GM21528 (cell line): ENCODE results near the gene CETP.
"Not testable (repeated sequence)": the region's sequence is repeated elsewhere in the genome, so short reads cannot be mapped to it uniquely, and the experiment has no call there.

ENCODE experiments used
- ATAC-seq: cut with Tn5 transposase; IDR thresholded peaks from one replicate; pipeline ENCODE4 v1.9.1; 2021; ENCODE audit warnings: mild to moderate bottlenecking, moderate library complexity; ENCODE audit not compliant: unreplicated experiment, low FRiP score

CETP gene

GRCh38 chr16:56933828-56934598, 27.7 kb upstream of the CETP start:
- no peak for ATAC-seq

GRCh38 chr16:56934599-56935145, 27.1 kb upstream of the CETP start:
- ATAC-seq = not testable (repeated sequence)

- ATAC-seq = no peak
Measured at GRCh38 chr16:56935201-56935600, 26.5 kb upstream of the CETP start.

GRCh38 chr16:56936491-56936890, 25.3 kb upstream of the CETP start:
- ATAC-seq = no peak

- ATAC-seq = no peak
Measured at GRCh38 chr16:56936950-56937349, 24.8 kb upstream of the CETP start.

GRCh38 chr16:56938664-56939513, 22.9 kb upstream of the CETP start:
- no peak for ATAC-seq

GRCh38 chr16:56939801-56940200, 21.9 kb upstream of the CETP start:
- no peak for ATAC-seq

GRCh38 chr16:56941092-56941491, 20.7 kb upstream of the CETP start:
- no peak for ATAC-seq

- ATAC-seq = no peak
Measured at GRCh38 chr16:56941856-56942331, 19.9 kb upstream of the CETP start.

- ATAC-seq = no peak
Measured at GRCh38 chr16:56943761-56944375, 17.9 kb upstream of the CETP start.

GRCh38 chr16:56944954-56945839, 16.6 kb upstream of the CETP start:
- ATAC-seq = no peak

GRCh38 chr16:56945847-56946527, 15.8 kb upstream of the CETP start:
- no peak for ATAC-seq

- ATAC-seq = no peak
Measured at GRCh38 chr16:56946767-56947603, 14.8 kb upstream of the CETP start.

- no peak for ATAC-seq
Measured at GRCh38 chr16:56947604-56947995, 14.2 kb upstream of the CETP start.

GRCh38 chr16:56948234-56948633, 13.5 kb upstream of the CETP start:
- ATAC-seq = no peak

GRCh38 chr16:56950051-56950450, 11.7 kb upstream of the CETP start:
- ATAC-seq = no peak

GRCh38 chr16:56950455-56950854, 11.3 kb upstream of the CETP start:
- ATAC-seq = no peak
